ENCODE measurements around the gene HIF1AN.
A peak's percentile ranks its signal among the peaks of the same experiment; 100 is the strongest.

The HIF1AN gene

DNA sequence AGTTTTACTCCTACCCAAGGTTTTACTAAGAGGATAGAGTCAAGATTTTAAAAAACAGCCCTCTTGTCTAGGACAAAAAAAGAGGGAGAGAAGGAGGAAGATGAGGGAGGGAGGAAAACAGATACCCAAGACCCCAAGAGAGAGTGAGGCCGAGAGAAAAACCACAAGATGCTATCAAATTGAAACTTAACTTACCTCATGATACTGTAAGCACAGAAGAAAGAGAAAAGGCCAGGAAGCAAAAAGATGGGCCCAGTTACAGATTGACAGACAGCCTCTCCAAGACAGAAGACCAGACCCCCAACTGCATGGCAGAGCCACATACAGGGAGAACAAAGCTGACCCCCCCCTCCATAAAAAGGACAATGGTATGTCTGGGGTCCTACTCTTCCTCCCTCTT, 27.5 kb upstream of the HIF1AN start:
- no peaks in the 10 kb centered on the region for H3K4me1 ChIP-seq (ENCODE audit: control insufficient read depth, insufficient read depth, low read length)
- H3K9ac ChIP-seq (ENCODE audit: low read length) = no peak overlapping the region
- no peak overlapping the region for H3K4me3 ChIP-seq (ENCODE audit: low read length)
- H3K27me3 ChIP-seq (ENCODE audit: control insufficient read depth, insufficient read depth, low read length) = no peaks in the 10 kb centered on the region
- H3K36me3 ChIP-seq (ENCODE audit: control insufficient read depth, insufficient read depth, low read length) = peaks cover 30% of the 10 kb centered on the region
- H3K27ac ChIP-seq (ENCODE audit: low read depth, low read length) = no peak overlapping the region

DNA sequence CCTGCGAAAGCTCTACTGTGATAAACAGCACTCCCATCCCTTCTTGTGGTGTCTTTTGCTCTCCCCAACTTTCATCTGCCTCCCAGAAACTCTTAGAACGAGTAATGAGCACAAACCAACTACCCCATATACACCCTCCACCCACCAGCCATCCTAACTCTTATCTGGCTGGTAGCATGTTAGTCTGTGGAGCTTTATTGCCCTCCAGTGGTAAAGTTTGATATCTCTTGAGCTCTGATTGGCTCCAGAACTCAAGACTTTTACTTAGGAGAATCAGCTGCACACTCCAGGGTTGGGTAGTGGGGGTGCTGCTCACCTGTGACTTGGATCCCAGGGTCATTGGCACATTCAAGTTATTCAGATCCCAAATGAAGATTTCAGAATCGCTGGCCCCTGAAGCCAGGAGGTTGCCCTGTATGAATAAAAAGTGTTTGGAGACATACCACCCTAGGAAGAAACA, 27.0 kb upstream of the HIF1AN start:
- no peaks in the 10 kb centered on the region for H3K27me3 ChIP-seq (ENCODE audit: control insufficient read depth, insufficient read depth, low read length)
- no peaks in the 10 kb centered on the region for H3K4me1 ChIP-seq (ENCODE audit: control insufficient read depth, insufficient read depth, low read length)
- H3K27ac ChIP-seq (ENCODE audit: low read depth, low read length) = no peak overlapping the region
- no peak overlapping the region for H3K9ac ChIP-seq (ENCODE audit: low read length)
- H3K4me3 ChIP-seq (ENCODE audit: low read length) = no peak overlapping the region
- H3K36me3 ChIP-seq (ENCODE audit: control insufficient read depth, insufficient read depth, low read length) = peaks cover 30% of the 10 kb centered on the region

DNA sequence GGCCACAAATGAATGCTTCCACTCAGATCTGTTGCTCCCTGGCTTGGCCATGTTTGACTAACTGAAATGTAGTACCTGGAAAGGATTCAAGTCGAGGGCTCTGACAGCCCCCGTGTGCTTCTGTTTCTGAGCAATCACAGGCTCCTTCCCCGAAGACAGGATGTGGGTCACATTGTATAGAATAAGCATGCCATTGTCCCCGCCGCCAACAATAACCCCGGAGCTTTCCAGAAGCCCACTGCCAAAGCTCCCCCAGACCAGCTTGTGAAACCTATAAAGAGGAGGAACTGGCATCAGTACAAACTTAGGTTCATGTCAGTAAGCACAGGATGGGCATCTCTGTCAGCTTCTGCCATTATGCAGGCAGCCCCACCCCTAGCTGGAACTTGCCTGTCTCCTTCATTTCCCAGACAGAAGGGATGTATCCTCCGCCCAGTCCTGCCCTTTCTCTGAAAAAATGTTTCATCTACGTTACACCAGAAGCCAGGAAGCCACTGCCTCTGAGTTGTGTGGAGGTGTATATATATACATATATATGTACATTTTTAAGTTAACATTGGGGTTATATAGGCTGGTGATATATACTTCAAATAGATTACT, 26.4 kb upstream of the HIF1AN start:
- Histone ChIP-seq H3K9ac (ENCODE audit: low read length) (no peak overlapping the region), H3K27ac (ENCODE audit: low read depth, low read length) (no peak overlapping the region), H3K36me3 (ENCODE audit: control insufficient read depth, insufficient read depth, low read length) (peaks cover 30% of the 10 kb centered on the region), H3K27me3 (ENCODE audit: control insufficient read depth, insufficient read depth, low read length) (no peaks in the 10 kb centered on the region), H3K4me1 (ENCODE audit: control insufficient read depth, insufficient read depth, low read length) (no peaks in the 10 kb centered on the region), H3K4me3 (ENCODE audit: low read length) (no peak overlapping the region)

DNA sequence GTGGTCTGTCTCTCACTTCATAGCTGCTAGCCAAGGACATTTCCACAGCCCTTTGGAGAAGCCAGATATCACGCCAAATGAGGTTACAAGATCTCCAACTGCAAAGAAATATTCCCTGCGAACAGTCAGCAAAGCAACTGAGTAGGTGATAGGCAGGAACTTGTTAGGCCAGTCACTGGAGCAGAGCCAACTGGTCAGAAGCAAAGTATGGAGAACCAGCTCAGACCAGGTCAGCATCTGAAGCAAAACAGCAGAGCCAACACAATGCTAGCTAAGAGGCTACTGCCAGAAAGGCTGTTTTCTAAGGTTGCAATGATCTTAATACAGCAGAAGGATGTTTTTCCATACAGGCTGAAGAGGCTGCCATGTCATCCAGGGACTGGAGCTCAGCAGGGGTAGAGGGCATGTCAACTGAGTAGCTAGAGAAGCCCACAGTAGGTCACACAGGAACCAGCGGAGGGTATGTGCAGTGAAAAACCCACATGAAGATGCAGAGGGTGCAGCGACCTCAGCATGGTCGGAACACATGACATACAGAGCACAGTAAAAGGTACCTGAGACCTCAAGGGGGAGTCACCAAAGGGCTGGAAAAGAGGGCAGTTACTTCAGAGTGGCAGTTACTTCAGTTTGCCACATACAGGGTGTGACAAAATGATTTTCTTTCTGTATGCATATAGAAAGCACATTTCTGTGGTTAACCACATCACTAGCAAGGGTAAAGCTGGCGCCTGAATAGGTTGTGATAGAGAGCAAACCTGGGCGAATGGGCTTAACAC, 25.0 kb upstream of the HIF1AN start:
- Histone ChIP-seq H3K27me3 (ENCODE audit: control insufficient read depth, insufficient read depth, low read length) (no peaks in the 10 kb centered on the region), H3K36me3 (ENCODE audit: control insufficient read depth, insufficient read depth, low read length) (peaks cover 24% of the 10 kb centered on the region), H3K4me3 (ENCODE audit: low read length) (no peak overlapping the region), H3K9ac (ENCODE audit: low read length) (no peak overlapping the region), H3K27ac (ENCODE audit: low read depth, low read length) (no peak overlapping the region), H3K4me1 (ENCODE audit: control insufficient read depth, insufficient read depth, low read length) (no peaks in the 10 kb centered on the region)

DNA sequence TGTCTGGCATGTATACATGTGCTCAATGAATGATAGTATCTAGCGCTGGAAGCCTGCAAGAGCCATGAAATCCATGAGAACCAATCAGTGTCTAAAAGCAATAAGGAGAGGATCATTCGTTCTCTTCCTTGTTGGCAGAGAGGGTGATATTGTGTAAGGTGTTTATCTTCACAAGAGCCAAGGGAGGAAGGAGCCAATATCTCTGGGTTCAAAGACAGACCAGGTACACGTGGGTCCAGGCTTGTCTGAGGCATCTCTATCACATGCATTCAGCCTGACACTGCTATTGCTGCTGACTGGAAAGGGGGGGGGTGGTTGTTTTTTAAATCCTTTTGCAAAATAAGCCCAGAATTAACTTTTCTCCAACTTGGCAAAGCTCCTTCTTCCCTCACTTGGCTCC, 20.1 kb upstream of the HIF1AN start:
- no peak overlapping the region for H3K9ac ChIP-seq (ENCODE audit: low read length)
- H3K36me3 ChIP-seq (ENCODE audit: control insufficient read depth, insufficient read depth, low read length) = peaks cover 6% of the 10 kb centered on the region

DNA sequence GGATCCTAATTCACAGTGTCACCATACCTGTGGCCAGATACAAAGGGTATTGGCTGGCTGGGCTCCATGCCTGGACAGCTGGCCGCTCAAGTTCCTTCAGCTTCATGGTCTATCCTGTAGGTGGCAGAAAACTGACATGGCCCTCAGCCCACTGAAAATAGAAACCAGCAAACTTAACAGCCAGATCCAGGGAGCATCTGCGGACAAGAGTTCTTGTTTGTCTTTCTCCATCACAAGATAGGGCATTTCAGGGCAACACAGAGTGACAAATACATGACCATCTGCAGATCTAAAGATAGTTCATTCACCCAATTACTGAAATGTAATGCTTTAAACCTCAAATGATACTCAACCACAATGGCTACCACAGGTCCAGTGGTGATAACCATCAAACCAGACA, 18.9 kb upstream of the HIF1AN start:
- Histone ChIP-seq H3K36me3 (ENCODE audit: control insufficient read depth, insufficient read depth, low read length) (peaks cover 3% of the 10 kb centered on the region), H3K4me1 (ENCODE audit: control insufficient read depth, insufficient read depth, low read length) (peaks cover 7% of the 10 kb centered on the region), H3K27ac (ENCODE audit: low read depth, low read length) (no peak overlapping the region), H3K27me3 (ENCODE audit: control insufficient read depth, insufficient read depth, low read length) (peaks cover 2% of the 10 kb centered on the region), H3K4me3 (ENCODE audit: low read length) (no peak overlapping the region), H3K9ac (ENCODE audit: low read length) (no peak overlapping the region)

More for the DNA sequence above, 20.1 kb upstream of the HIF1AN start:
- no peak overlapping the region for H3K27ac ChIP-seq (ENCODE audit: low read depth, low read length)
- peaks cover 7% of the 10 kb centered on the region for H3K4me1 ChIP-seq (ENCODE audit: control insufficient read depth, insufficient read depth, low read length)
- peaks cover 2% of the 10 kb centered on the region for H3K27me3 ChIP-seq (ENCODE audit: control insufficient read depth, insufficient read depth, low read length)
- no peak overlapping the region for H3K4me3 ChIP-seq (ENCODE audit: low read length)

DNA sequence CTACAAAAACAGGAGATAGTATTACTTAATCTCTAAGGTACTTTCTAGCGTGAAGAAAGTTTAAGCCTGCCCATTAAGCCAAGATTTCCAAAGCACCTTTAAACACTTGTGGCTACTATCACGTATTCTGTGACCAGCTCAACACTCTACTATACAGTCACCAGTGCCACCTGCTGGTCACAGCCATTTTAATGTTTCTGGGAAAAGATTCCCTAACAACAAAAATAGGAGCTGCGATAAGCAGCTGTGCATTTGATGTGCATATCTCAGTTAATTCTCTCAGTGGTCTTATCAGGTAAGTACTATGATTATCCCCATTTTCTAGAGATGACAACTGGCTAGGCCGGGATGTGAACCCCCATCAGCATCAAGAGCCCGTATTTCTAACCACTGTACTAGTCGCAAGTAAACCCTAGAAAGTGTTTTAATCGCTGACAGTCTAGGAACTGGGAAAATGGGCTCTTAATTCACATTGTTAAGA, 16.9 kb upstream of the HIF1AN start:
- Histone ChIP-seq H3K4me3 (ENCODE audit: low read length) (peak overlapping the region; percentile 74), H3K27ac (ENCODE audit: low read depth, low read length) (no peak overlapping the region)

GRCh38 chr10:100519311-100520051, 16.3 kb upstream of the HIF1AN start, which contains the start of gene SEC31B:
SEC31B (minus strand) TSS chr10:100519861; CDS start chr10:100516952, 2,909 bp downstream.
- H3K9ac ChIP-seq (ENCODE audit: low read length) = peak within 1 kb of the TSS; percentile 14

More for the DNA sequence above, 16.9 kb upstream of the HIF1AN start:
- H3K4me1 ChIP-seq (ENCODE audit: control insufficient read depth, insufficient read depth, low read length) = peaks cover 7% of the 10 kb centered on the region
- H3K36me3 ChIP-seq (ENCODE audit: control insufficient read depth, insufficient read depth, low read length) = peaks cover under 1% of the 10 kb centered on the region
- no peak overlapping the region for H3K9ac ChIP-seq (ENCODE audit: low read length)
- peaks cover 2% of the 10 kb centered on the region for H3K27me3 ChIP-seq (ENCODE audit: control insufficient read depth, insufficient read depth, low read length)

DNA sequence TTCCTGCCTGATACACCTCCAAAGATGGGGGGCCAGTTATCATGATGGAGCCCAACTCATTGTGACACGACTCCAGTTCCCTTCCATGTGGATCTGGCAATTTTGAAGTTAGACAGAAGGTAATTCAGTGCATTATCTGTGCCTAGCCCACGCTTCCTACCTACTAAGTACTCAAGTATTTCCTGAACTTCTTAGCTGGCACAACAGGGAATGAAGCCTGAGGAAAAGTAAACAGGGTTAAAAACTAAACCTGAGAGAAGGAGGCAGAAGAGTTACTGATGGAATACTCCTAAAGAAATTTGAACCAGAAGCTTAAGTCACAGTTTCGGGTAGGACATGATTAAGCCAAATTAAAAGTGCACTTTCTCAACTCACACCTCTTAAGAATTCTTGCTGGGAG, 14.9 kb upstream of the HIF1AN start:
- Histone ChIP-seq H3K4me3 (ENCODE audit: low read length) (no peak overlapping the region), H3K4me1 (ENCODE audit: control insufficient read depth, insufficient read depth, low read length) (peaks cover 7% of the 10 kb centered on the region), H3K27me3 (ENCODE audit: control insufficient read depth, insufficient read depth, low read length) (peaks cover 2% of the 10 kb centered on the region), H3K9ac (ENCODE audit: low read length) (no peak overlapping the region), H3K36me3 (ENCODE audit: control insufficient read depth, insufficient read depth, low read length) (peaks cover 9% of the 10 kb centered on the region), H3K27ac (ENCODE audit: low read depth, low read length) (no peak overlapping the region)

More at GRCh38 chr10:100519311-100520051, 16.3 kb upstream of the HIF1AN start, which contains the start of gene SEC31B:
- Histone ChIP-seq H3K36me3 (ENCODE audit: control insufficient read depth, insufficient read depth, low read length) (peaks cover 7% of the 10 kb centered on the region), H3K27me3 (ENCODE audit: control insufficient read depth, insufficient read depth, low read length) (peaks cover 2% of the 10 kb centered on the region), H3K4me1 (ENCODE audit: control insufficient read depth, insufficient read depth, low read length) (peaks cover 7% of the 10 kb centered on the region), H3K4me3 (ENCODE audit: low read length) (peak within 1 kb of the TSS; percentile 74), H3K27ac (ENCODE audit: low read depth, low read length) (no peak within 1 kb of the TSS)

DNA sequence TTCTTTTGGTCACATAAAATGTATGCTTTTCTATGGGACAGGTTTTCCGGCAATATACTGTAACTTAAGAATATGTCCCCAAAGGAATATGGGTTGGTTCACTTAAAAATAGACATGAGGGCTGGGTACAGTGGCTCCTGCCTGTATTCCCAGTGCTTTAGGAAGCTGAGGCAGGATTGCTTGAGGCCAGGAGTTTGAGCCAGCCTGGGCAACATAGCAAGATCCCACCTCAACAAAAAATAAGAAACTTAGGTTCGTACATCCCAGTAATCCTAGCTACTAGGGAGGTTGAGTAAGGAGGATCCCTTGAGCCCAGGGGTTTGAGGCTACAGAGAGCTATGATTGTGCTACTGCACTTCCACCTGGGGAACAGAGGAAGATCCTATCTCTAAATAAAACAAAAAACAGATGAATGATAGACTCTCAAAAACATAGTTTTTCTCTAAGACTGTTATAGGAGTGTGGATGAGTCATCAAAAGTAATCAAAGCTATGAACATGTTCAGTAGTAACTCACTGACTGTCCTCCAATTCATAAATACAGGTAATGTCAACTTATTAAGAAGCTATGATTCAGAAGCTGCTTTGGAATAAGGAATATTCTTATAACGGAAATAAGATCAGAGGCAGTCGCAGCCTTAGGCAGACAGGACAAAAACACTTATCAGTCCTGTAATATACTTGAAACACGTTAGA, 13.5 kb upstream of the HIF1AN start:
- Histone ChIP-seq H3K36me3 (ENCODE audit: control insufficient read depth, insufficient read depth, low read length) (peaks cover 20% of the 10 kb centered on the region), H3K27ac (ENCODE audit: low read depth, low read length) (no peak overlapping the region), H3K27me3 (ENCODE audit: control insufficient read depth, insufficient read depth, low read length) (peaks cover 2% of the 10 kb centered on the region), H3K9ac (ENCODE audit: low read length) (no peak overlapping the region), H3K4me1 (ENCODE audit: control insufficient read depth, insufficient read depth, low read length) (peaks cover 7% of the 10 kb centered on the region), H3K4me3 (ENCODE audit: low read length) (no peak overlapping the region)

- Histone ChIP-seq H3K9ac (ENCODE audit: low read length) (no peak overlapping the region), H3K27me3 (ENCODE audit: control insufficient read depth, insufficient read depth, low read length) (peaks cover 2% of the 10 kb centered on the region), H3K36me3 (ENCODE audit: control insufficient read depth, insufficient read depth, low read length) (peaks cover 20% of the 10 kb centered on the region), H3K27ac (ENCODE audit: low read depth, low read length) (no peak overlapping the region), H3K4me3 (ENCODE audit: low read length) (no peak overlapping the region), H3K4me1 (ENCODE audit: control insufficient read depth, insufficient read depth, low read length) (peaks cover 7% of the 10 kb centered on the region)
Measured at GRCh38 chr10:100522945-100523344, 12.8 kb upstream of the HIF1AN start.

DNA sequence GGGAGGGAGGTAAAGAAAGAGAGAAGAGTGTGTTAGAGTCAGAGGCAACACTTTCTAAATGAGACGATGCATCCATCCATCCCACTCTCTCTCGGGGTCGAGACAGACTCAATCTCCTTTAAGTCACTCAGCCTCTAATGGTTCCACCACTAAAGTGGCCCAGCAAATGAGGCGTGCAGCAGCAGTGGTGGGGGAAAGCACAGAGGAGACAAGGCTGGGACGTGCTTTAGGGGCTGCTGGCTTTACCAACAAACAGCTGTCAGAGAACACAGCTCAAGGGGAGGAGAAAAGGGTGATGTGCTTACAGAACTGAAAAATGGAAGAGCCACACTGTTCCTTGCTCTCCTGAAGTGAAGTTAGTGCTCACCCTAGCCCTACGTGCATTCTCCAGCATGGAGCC, 11.5 kb upstream of the HIF1AN start:
- H3K9ac ChIP-seq (ENCODE audit: low read length) = no peak overlapping the region
- peaks cover 8% of the 10 kb centered on the region for H3K4me1 ChIP-seq (ENCODE audit: control insufficient read depth, insufficient read depth, low read length)
- no peak overlapping the region for H3K4me3 ChIP-seq (ENCODE audit: low read length)
- no peak overlapping the region for H3K27ac ChIP-seq (ENCODE audit: low read depth, low read length)
- H3K36me3 ChIP-seq (ENCODE audit: control insufficient read depth, insufficient read depth, low read length) = peaks cover 20% of the 10 kb centered on the region
- peaks cover 1% of the 10 kb centered on the region for H3K27me3 ChIP-seq (ENCODE audit: control insufficient read depth, insufficient read depth, low read length)
